ENCODE data around the gene PHF13.

The PHF13 gene

DNA sequence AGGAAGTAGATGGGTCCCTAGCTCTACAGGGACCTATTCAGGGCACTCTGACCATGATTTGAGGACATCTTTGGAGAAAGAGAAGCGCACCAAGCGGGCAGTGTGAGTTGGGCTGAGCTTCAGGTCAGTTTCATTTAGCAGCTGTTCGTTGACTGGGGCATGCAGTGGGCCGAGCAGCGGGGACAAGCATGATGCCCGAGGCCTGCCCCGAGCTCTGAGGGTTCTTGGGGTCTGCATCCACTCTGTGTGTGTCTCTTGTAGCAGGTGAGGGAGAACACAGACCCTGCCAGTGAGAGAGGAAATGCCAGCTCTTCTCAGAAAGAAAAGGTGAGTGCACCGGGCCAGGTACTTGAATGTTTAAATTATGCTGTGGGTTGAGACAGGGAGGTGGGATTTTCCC is 16.5 kb downstream of the PHF13 start:
- ChIA-PET CTCF (interaction anchor here (0.6 kb wide), 1 partner anchor 140 kb away, joined by 3 read pairs; no protein-coding TSS in a partner anchor), POLR2A (no interaction called here)
- no peak for DNase-seq
- no peak overlapping the region for H3K27ac ChIP-seq (ENCODE audit: insufficient read depth in 1 of 2, low read depth in 1 of 2, low read length in 2 of 2, poor library complexity in 1 of 2, severe bottlenecking in 2 of 2)
- H3K36me3 ChIP-seq (ENCODE audit: control insufficient read depth in 4 of 4, insufficient read depth in 4 of 4, low read length in 3 of 4): peaks cover 4 to 65% (median 46%) of the 10 kb centered on the region in 4 experiments
- peaks cover 0 to 9% (median 7%) of the 10 kb centered on the region in 4 experiments for H3K4me1 ChIP-seq (ENCODE audit: control extremely low read depth in 1 of 4, control insufficient read depth in 4 of 4, insufficient read depth in 4 of 4, low read length in 3 of 4)
- H3K27me3 ChIP-seq (replicated peaks in 2 of 5; ENCODE audit: control insufficient read depth in 4 of 5, insufficient read depth in 5 of 5, low read length in 4 of 5): no peaks in the 10 kb centered on the region
- WGBS (ENCODE audit: insufficient coverage): 96% methylated on average over 7 of the region's 8 CpGs
- no peak overlapping the region for H3K4me3 ChIP-seq (ENCODE audit: control insufficient read depth in 1 of 7, extremely low read depth in 1 of 7, insufficient read depth in 4 of 7, low read depth in 2 of 7, low read length in 6 of 7)
- H3K9me3 ChIP-seq (ENCODE audit: control extremely low read depth in 1 of 5, control insufficient read depth in 4 of 5, insufficient read depth in 2 of 5, low read depth in 1 of 5, low read length in 4 of 5): no peaks in the 10 kb centered on the region

DNA sequence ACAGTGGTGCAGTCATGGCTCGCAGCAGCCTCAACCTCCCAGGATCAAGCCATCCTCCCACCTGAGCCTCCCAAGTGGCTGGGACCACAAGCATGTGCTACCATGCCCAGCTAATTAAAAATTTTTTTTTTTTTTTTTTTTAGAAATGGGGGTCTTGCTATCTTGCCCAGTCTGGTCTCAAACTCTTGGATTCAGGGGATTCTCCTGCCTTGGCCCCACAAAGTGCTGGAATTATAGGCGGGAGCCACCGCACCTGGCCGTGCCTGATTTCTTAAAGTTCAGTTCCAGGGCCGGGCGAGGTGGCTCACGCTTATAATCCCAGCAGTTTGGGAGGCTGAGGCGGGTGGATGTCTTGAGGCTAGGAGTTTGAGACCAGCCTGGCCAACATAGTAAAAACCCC is 17.5 kb downstream of the PHF13 start:
- peaks cover 4 to 75% (median 54%) of the 10 kb centered on the region in 4 experiments for H3K36me3 ChIP-seq (ENCODE audit: control insufficient read depth in 4 of 4, insufficient read depth in 4 of 4, low read length in 3 of 4)
- H3K27ac ChIP-seq (ENCODE audit: insufficient read depth in 1 of 2, low read depth in 1 of 2, low read length in 2 of 2, poor library complexity in 1 of 2, severe bottlenecking in 2 of 2): no peak overlapping the region
- POLR2A ChIA-PET: no interaction called here

DNA sequence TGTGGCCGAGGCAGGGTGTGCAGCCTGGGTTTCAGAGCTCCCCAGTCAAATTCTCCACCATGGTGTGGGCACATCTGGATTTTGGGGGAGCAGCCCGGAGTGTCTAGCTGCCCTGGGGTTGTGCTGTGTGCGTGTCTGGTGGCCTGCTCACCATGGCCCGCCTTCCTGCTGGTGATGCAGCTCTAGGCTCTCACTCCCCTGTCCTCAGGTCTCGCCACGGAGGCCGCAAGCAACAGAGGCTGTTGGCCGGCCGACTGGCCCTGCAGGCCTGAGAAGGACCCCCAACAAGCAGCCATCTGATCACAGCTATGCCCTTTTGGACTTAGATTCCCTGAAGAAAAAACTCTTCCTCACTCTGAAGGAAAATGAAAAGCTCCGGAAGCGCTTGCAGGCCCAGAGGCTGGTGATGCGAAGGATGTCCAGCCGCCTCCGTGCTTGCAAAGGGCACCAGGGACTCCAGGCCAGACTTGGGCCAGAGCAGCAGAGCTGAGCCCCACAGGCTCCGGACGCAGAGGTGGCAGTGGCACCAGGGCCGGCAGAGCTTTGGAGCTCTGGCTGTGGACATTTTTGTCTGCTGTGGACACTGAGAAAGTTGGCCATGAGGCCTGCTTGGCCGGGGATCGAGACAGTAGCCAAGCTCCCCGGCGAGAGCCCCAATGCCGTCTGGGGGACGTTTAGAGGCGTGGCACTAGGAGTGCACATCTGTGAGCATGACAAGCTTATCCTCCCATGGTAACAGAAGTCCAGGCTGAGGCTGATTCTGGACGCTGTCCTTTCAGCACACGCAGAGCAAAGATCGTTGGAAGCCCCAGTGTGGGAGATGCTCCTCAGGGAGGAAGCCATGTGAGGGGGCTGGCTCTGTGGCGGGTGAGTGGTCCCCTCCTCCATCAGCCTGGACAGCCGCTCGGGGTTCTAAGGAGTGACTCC is 19.3 kb downstream of the PHF13 start:
- H3K4me3 ChIP-seq (ENCODE audit: control insufficient read depth in 1 of 7, extremely low read depth in 1 of 7, insufficient read depth in 4 of 7, low read depth in 2 of 7, low read length in 6 of 7): no peak overlapping the region

More for the DNA sequence above, 17.5 kb downstream of the PHF13 start:
- no peak overlapping the region for H3K4me3 ChIP-seq (ENCODE audit: control insufficient read depth in 1 of 7, extremely low read depth in 1 of 7, insufficient read depth in 4 of 7, low read depth in 2 of 7, low read length in 6 of 7)
- no peaks in the 10 kb centered on the region for H3K27me3 ChIP-seq (replicated peaks in 2 of 5; ENCODE audit: control insufficient read depth in 4 of 5, insufficient read depth in 5 of 5, low read length in 4 of 5)
- no peak for DNase-seq
- H3K9me3 ChIP-seq (ENCODE audit: control extremely low read depth in 1 of 5, control insufficient read depth in 4 of 5, insufficient read depth in 2 of 5, low read depth in 1 of 5, low read length in 4 of 5): no peaks in the 10 kb centered on the region
- H3K4me1 ChIP-seq (ENCODE audit: control extremely low read depth in 1 of 4, control insufficient read depth in 4 of 4, insufficient read depth in 4 of 4, low read length in 3 of 4): peaks cover 0 to 3% (median 3%) of the 10 kb centered on the region in 4 experiments
- 100% methylated on average over 1 of the region's 8 CpGs for WGBS (ENCODE audit: insufficient coverage)
- CTCF ChIA-PET: interaction anchor here (1.6 to 3.3 kb wide), 2 partner anchors 40 to 77 kb away, joined by 4 to 21 read pairs; partner anchors contain the start of genes NOL9 and TAS1R1

DNA sequence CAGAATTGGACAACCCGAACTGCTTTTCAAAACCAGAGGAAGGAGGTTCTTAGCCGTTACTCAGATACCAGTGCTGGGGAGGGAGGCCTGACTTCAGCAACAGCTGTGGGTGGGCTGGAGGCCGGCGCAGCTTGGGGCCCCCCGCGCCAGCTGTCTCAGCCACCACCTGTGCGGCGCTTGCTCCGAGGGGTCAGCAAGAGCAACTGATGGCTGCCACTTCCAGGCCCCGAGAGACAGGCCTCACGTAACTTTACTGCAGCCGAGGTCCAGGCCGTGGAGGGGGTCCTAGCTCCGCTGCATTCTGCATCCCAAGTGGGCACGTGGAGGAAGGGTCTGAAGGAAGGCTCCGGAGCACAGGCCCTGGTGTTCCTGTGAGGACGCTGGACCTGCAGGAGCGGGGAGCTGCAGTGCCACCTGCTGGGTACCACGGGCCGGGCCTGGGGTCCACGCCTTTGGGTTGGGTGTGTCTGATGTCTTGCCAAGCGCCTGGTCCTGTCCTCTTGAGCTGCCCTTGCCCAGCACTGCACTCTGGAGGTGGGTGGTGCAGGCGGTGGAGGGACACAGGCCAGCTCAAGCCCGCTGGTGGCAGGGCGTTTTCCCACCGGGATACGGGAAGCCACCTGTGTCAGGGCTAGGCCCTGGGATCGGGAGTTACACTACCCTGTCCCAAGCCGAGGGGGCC is 21.0 kb downstream of the PHF13 start:
- ChIA-PET CTCF (interaction anchor here (0.6 to 3.8 kb wide), 16 partner anchors 11 to 130 kb away, joined by 3 to 21 read pairs (median 4); partner anchors contain the start of genes NOL9 and TAS1R1), POLR2A (interaction anchor here (0.6 kb wide), 2 partner anchors 23 to 50 kb away, joined by 3 to 4 read pairs; no protein-coding TSS in a partner anchor)
- no peak overlapping the region for H3K4me3 ChIP-seq (ENCODE audit: control insufficient read depth in 1 of 7, extremely low read depth in 1 of 7, insufficient read depth in 4 of 7, low read depth in 2 of 7, low read length in 6 of 7)
- H3K9me3 ChIP-seq (ENCODE audit: control extremely low read depth in 1 of 5, control insufficient read depth in 4 of 5, insufficient read depth in 2 of 5, low read depth in 1 of 5, low read length in 4 of 5): no peaks in the 10 kb centered on the region
- WGBS (ENCODE audit: insufficient coverage): 77% methylated on average over 25 of the region's 29 CpGs
- peak; percentile 47 to 63 (median 63) for DNase-seq
- H3K36me3 ChIP-seq (ENCODE audit: control insufficient read depth in 4 of 4, insufficient read depth in 4 of 4, low read length in 3 of 4): peaks cover 6 to 83% (median 66%) of the 10 kb centered on the region in 4 experiments
- no peaks in the 10 kb centered on the region for H3K27me3 ChIP-seq (replicated peaks in 2 of 5; ENCODE audit: control insufficient read depth in 4 of 5, insufficient read depth in 5 of 5, low read length in 4 of 5)
- no peak overlapping the region for H3K27ac ChIP-seq (ENCODE audit: insufficient read depth in 1 of 2, low read depth in 1 of 2, low read length in 2 of 2, poor library complexity in 1 of 2, severe bottlenecking in 2 of 2)
- no peaks in the 10 kb centered on the region for H3K4me1 ChIP-seq (ENCODE audit: control extremely low read depth in 1 of 4, control insufficient read depth in 4 of 4, insufficient read depth in 4 of 4, low read length in 3 of 4)

More for the DNA sequence above, 19.3 kb downstream of the PHF13 start:
- Histone ChIP-seq H3K9me3 (ENCODE audit: control extremely low read depth in 1 of 5, control insufficient read depth in 4 of 5, insufficient read depth in 2 of 5, low read depth in 1 of 5, low read length in 4 of 5) (no peaks in the 10 kb centered on the region), H3K4me1 (ENCODE audit: control extremely low read depth in 1 of 4, control insufficient read depth in 4 of 4, insufficient read depth in 4 of 4, low read length in 3 of 4) (no peaks in the 10 kb centered on the region), H3K27me3 (replicated peaks in 2 of 5; ENCODE audit: control insufficient read depth in 4 of 5, insufficient read depth in 5 of 5, low read length in 4 of 5) (no peaks in the 10 kb centered on the region), H3K27ac (ENCODE audit: insufficient read depth in 1 of 2, low read depth in 1 of 2, low read length in 2 of 2, poor library complexity in 1 of 2, severe bottlenecking in 2 of 2) (no peak overlapping the region), H3K36me3 (ENCODE audit: control insufficient read depth in 4 of 4, insufficient read depth in 4 of 4, low read length in 3 of 4) (peaks cover 6 to 83% (median 66%) of the 10 kb centered on the region in 4 experiments)
- CTCF ChIA-PET: interaction anchor here (0.6 to 3.8 kb wide), 11 partner anchors 9 to 118 kb away, joined by 3 to 21 read pairs (median 4); partner anchors contain the start of genes NOL9 and TAS1R1
- POLR2A ChIA-PET: interaction anchor here (0.5 kb wide), 1 partner anchor 8 kb away, joined by 3 read pairs; no protein-coding TSS in a partner anchor
- 99% methylated on average over 26 of the region's 30 CpGs for WGBS (ENCODE audit: insufficient coverage)
- no peak for DNase-seq

DNA sequence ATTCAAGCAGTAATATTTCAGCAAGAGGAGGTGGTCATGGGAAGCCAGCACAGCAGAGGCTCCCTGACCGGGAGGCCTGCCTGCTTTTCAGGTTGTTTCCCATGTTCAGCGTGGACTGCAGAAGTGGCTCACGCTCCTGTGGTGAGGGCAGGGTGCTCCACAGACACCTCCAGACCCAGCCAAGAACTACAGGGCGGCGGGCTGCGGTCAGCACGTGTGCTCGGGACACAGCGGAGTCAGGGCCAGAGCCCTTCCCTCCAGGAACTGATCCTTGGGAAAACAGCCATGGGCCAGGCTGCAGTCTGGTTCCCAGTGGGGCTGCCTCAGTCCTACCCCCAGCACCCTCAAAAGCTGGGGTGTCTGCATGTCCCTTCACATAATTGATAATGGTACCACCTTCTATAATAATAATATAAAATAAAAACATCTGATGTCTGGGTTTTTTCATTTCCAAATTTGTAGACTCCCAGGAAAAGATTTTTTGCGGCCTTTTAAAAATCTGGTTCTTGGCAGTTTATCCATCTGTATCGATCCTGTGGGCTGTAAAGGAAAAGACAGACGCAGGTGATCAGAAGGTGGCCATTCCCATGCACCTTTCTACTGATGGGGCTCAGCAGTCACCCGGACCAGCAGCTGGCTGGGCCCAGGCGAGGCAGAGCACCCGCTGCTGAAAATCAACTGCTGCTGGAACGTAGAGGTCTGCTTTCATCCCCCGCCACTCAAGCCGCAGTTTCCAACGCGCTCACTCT is 21.8 kb downstream of the PHF13 start:
- no peak overlapping the region for H3K4me3 ChIP-seq (ENCODE audit: control insufficient read depth in 1 of 7, extremely low read depth in 1 of 7, insufficient read depth in 4 of 7, low read depth in 2 of 7, low read length in 6 of 7)
- POLR2A ChIA-PET: interaction anchor here (0.6 kb wide), 1 partner anchor 49 kb away, joined by 3 read pairs; no protein-coding TSS in a partner anchor

DNA sequence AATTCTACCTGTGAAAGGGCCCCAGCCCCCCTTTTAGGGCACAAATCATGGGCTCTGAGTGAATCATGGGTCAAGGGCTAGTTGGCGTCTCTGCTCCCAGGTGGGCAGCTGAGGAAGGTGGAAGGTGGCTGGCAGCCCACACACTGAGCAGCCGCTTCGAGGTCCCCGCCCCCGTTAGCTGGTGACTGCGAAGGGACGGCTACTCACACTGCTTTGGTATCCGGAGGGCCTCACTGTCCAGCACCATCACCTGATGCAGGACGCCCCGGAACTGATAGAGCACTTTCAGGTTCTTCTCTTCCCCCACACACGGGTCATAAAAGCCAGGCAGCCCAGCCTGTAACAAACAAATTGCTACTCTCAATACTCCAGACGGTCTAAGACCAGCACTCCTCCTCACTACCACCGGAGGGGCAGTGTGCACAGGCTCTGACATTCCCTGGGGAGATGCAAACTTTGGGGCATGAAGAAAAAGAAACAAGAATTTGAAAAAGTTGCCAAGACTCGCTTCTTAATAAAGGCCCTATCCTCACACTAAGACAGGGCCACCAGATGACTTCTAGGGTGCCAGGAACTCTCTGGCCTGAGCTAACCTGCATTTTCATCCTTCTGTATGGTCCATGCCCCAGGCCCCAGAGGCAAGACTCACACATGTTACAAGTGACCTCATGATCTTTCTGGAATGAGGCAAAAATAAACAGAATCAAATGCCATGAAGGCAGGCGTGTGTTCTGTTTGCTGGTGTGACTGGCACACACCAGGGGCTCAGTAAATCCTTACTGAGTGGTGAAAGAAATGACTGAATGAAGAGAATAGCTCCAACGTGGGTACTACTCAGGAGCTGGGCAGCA is 22.6 kb downstream of the PHF13 start:
- ChIA-PET POLR2A (no interaction called here), CTCF (interaction anchor here (0.7 to 3.8 kb wide), 6 partner anchors 8 to 163 kb away, joined by 3 to 11 read pairs (median 4); no protein-coding TSS in a partner anchor)
- no peak overlapping the region for H3K4me3 ChIP-seq (ENCODE audit: control insufficient read depth in 1 of 7, extremely low read depth in 1 of 7, insufficient read depth in 4 of 7, low read depth in 2 of 7, low read length in 6 of 7)
- no peaks in the 10 kb centered on the region for H3K4me1 ChIP-seq (ENCODE audit: control extremely low read depth in 1 of 4, control insufficient read depth in 4 of 4, insufficient read depth in 4 of 4, low read length in 3 of 4)
- H3K9me3 ChIP-seq (ENCODE audit: control extremely low read depth in 1 of 5, control insufficient read depth in 4 of 5, insufficient read depth in 2 of 5, low read depth in 1 of 5, low read length in 4 of 5): no peaks in the 10 kb centered on the region
- peaks cover 6 to 82% (median 67%) of the 10 kb centered on the region in 4 experiments for H3K36me3 ChIP-seq (ENCODE audit: control insufficient read depth in 4 of 4, insufficient read depth in 4 of 4, low read length in 3 of 4)
- 95% methylated on average over 16 of the region's 16 CpGs for WGBS (ENCODE audit: insufficient coverage)
- no peak for DNase-seq
- H3K27ac ChIP-seq (ENCODE audit: insufficient read depth in 1 of 2, low read depth in 1 of 2, low read length in 2 of 2, poor library complexity in 1 of 2, severe bottlenecking in 2 of 2): no peak overlapping the region
- no peaks in the 10 kb centered on the region for H3K27me3 ChIP-seq (replicated peaks in 2 of 5; ENCODE audit: control insufficient read depth in 4 of 5, insufficient read depth in 5 of 5, low read length in 4 of 5)

More for the DNA sequence above, 21.8 kb downstream of the PHF13 start:
- 98% methylated on average over 19 of the region's 20 CpGs for WGBS (ENCODE audit: insufficient coverage)
- H3K27ac ChIP-seq (ENCODE audit: insufficient read depth in 1 of 2, low read depth in 1 of 2, low read length in 2 of 2, poor library complexity in 1 of 2, severe bottlenecking in 2 of 2): no peak overlapping the region
- no peaks in the 10 kb centered on the region for H3K27me3 ChIP-seq (replicated peaks in 2 of 5; ENCODE audit: control insufficient read depth in 4 of 5, insufficient read depth in 5 of 5, low read length in 4 of 5)
- CTCF ChIA-PET: interaction anchor here (0.6 to 3.8 kb wide), 12 partner anchors 10 to 131 kb away, joined by 3 to 11 read pairs (median 4); no protein-coding TSS in a partner anchor
- H3K4me1 ChIP-seq (ENCODE audit: control extremely low read depth in 1 of 4, control insufficient read depth in 4 of 4, insufficient read depth in 4 of 4, low read length in 3 of 4): no peaks in the 10 kb centered on the region
- H3K9me3 ChIP-seq (ENCODE audit: control extremely low read depth in 1 of 5, control insufficient read depth in 4 of 5, insufficient read depth in 2 of 5, low read depth in 1 of 5, low read length in 4 of 5): no peaks in the 10 kb centered on the region
- peaks cover 6 to 83% (median 65%) of the 10 kb centered on the region in 4 experiments for H3K36me3 ChIP-seq (ENCODE audit: control insufficient read depth in 4 of 4, insufficient read depth in 4 of 4, low read length in 3 of 4)
- DNase-seq: no peak
